Astrocyte of the spinal cord (primary cell): ENCODE measurements around the gene BDKRB1.

ENCODE experiments used
- DNase-seq: peaks from one replicate; pipeline ENCODE4 v3.0.0; 2011; ENCODE audit warnings: low read depth, low spot score
- H3K4me3 ChIP-seq: 2 replicates; pipeline ENCODE4 v1.5.1; 2011; ENCODE audit warnings: low read depth, mild to moderate bottlenecking, low read length, moderate library complexity
- CTCF ChIP-seq: IDR thresholded peaks from 2 replicates; pipeline ENCODE4 v1.5.1; 2012; ENCODE audit warnings: low read depth, mild to moderate bottlenecking, low read length, inconsistent platforms
- in situ Hi-C: cut with HindIII; loops from 2 replicates; pipeline ENCODE4 v1.10.0; 2017; ENCODE audit warnings: low sequenced_read_pairs

BDKRB1 gene

GRCh38 chr14:96221841-96222240 is 34.2 kb upstream of the BDKRB1 start:
- no peak for TF ChIP-seq CTCF
- H3K4me3 ChIP-seq = no peak overlapping the region
- DNase-seq = no peak
- in situ Hi-C loops = no loop called here

GRCh38 chr14:96224480-96225096 is 31.4 kb upstream of the BDKRB1 start:
- no peak for TF ChIP-seq CTCF
- no peak overlapping the region for H3K4me3 ChIP-seq
- in situ Hi-C loops = no loop called here
- DNase-seq = no peak

- in situ Hi-C loops = no loop called here
- TF ChIP-seq CTCF = no peak
- no peak for DNase-seq
- H3K4me3 ChIP-seq = no peak overlapping the region
Observed at GRCh38 chr14:96225213-96225612, 30.8 kb upstream of the BDKRB1 start.

- in situ Hi-C loops = no loop called here
- TF ChIP-seq CTCF = peak; percentile 15
- no peak for DNase-seq
- no peak overlapping the region for H3K4me3 ChIP-seq
Observed at GRCh38 chr14:96225745-96226151, 30.3 kb upstream of the BDKRB1 start.

- TF ChIP-seq CTCF = no peak
- H3K4me3 ChIP-seq = no peak overlapping the region
- in situ Hi-C loops = no loop called here
- DNase-seq = no peak
Observed at GRCh38 chr14:96227428-96227827, 28.6 kb upstream of the BDKRB1 start.

- in situ Hi-C loops = no loop called here
- DNase-seq = no peak
- H3K4me3 ChIP-seq = no peak overlapping the region
- no peak for TF ChIP-seq CTCF
Observed at GRCh38 chr14:96229315-96229714, 26.7 kb upstream of the BDKRB1 start.

GRCh38 chr14:96231056-96231455 is 25.0 kb upstream of the BDKRB1 start:
- no peak overlapping the region for H3K4me3 ChIP-seq
- no peak for DNase-seq
- in situ Hi-C loops = no loop called here
- TF ChIP-seq CTCF = no peak
